Trophoblast cell (in vitro differentiated cells and primary cell): Measurements from ENCODE around the gene TMEM31.
A peak's percentile ranks its signal among the peaks of the same experiment; 100 is the strongest.

Experiments
- DNase-seq, 2 donors: peaks; one replicate each; pipeline ENCODE4 v3.0.0-alpha.2; 2016
- H2AFZ ChIP-seq: 2 replicates; pipeline ENCODE4 v1.6.1; 2013; ENCODE audit warnings: low read length, moderate library complexity, mild to moderate bottlenecking; ENCODE audit not compliant: insufficient read depth, poor library complexity
- H2AK5ac ChIP-seq: 2 replicates; pipeline ENCODE4 v1.6.1; 2013; ENCODE audit warnings: mild to moderate bottlenecking, low read length
- H2BK120ac ChIP-seq: 2 replicates; pipeline ENCODE4 v1.6.1; 2013; ENCODE audit warnings: low read length, mild to moderate bottlenecking, moderate library complexity; ENCODE audit not compliant: insufficient read depth, poor library complexity
- H2BK12ac ChIP-seq: 2 replicates; pipeline ENCODE4 v1.6.1; 2013; ENCODE audit warnings: mild to moderate bottlenecking, low read length, moderate library complexity
- H2BK5ac ChIP-seq: 2 replicates; pipeline ENCODE4 v1.6.1; 2013; ENCODE audit warnings: low read length, low read depth, moderate library complexity, mild to moderate bottlenecking; ENCODE audit not compliant: poor library complexity
- H3K14ac ChIP-seq: 2 replicates; pipeline ENCODE4 v1.6.1; 2013; ENCODE audit warnings: mild to moderate bottlenecking, low read length
- H3K18ac ChIP-seq: 2 replicates; pipeline ENCODE4 v1.6.1; 2013; ENCODE audit warnings: mild to moderate bottlenecking, low read length
- H3K23ac ChIP-seq: 2 replicates; pipeline ENCODE4 v1.6.1; 2013; ENCODE audit warnings: low read length
- H3K27ac ChIP-seq: 2 replicates; pipeline ENCODE4 v1.5.1; 2013; ENCODE audit warnings: low read depth, mild to moderate bottlenecking, inconsistent platforms, low read length, moderate library complexity
- H3K27me3 ChIP-seq: 2 replicates; pipeline ENCODE4 v1.6.1; 2013; ENCODE audit warnings: inconsistent platforms, mild to moderate bottlenecking, low read length, moderate library complexity; ENCODE audit not compliant: insufficient read depth
- H3K36me3 ChIP-seq, 2 experiments: 1 replicate in 1 of 2; 2 replicates in 1 of 2; pipeline ENCODE4 v1.6.1; 2013; ENCODE audit warnings: low read length in 2 of 2, mild to moderate bottlenecking in 2 of 2, moderate library complexity in 1 of 2; ENCODE audit not compliant: insufficient read depth in 2 of 2, control insufficient read depth in 1 of 2
- H3K4ac ChIP-seq: 2 replicates; pipeline ENCODE4 v1.6.1; 2013; ENCODE audit warnings: low read depth, mild to moderate bottlenecking, low read length, moderate library complexity
- H3K4me1 ChIP-seq, 2 experiments: 1 replicate in 1 of 2; 2 replicates in 1 of 2; pipeline ENCODE4 v1.6.1; 2013; ENCODE audit warnings: low read length in 2 of 2, mild to moderate bottlenecking in 2 of 2, moderate library complexity in 1 of 2; ENCODE audit not compliant: insufficient read depth in 2 of 2, control insufficient read depth in 1 of 2
- H3K4me2 ChIP-seq: 2 replicates; pipeline ENCODE4 v1.6.1; 2013; ENCODE audit warnings: inconsistent platforms, mild to moderate bottlenecking, low read length, moderate library complexity
- H3K4me3 ChIP-seq: 2 replicates; pipeline ENCODE4 v1.5.1; 2013; ENCODE audit warnings: mild to moderate bottlenecking, low read depth, low read length, inconsistent platforms
- H3K79me1 ChIP-seq: one replicate; pipeline ENCODE4 v1.6.1; 2013; ENCODE audit warnings: low read length
- H3K79me2 ChIP-seq: 2 replicates; pipeline ENCODE4 v1.6.1; 2013; ENCODE audit warnings: low read length, mild to moderate bottlenecking; ENCODE audit not compliant: control insufficient read depth, insufficient read depth, poor library complexity
- H3K9ac ChIP-seq: 2 replicates; pipeline ENCODE4 v1.6.1; 2013; ENCODE audit warnings: mild to moderate bottlenecking, low read length
- H3K9me3 ChIP-seq: 2 replicates; pipeline ENCODE4 v1.6.1; 2013; ENCODE audit warnings: low read depth, mild to moderate bottlenecking, control low read depth, inconsistent platforms, low read length; ENCODE audit not compliant: insufficient read depth
- H4K12ac ChIP-seq: 2 replicates; pipeline ENCODE4 v1.6.1; 2013; ENCODE audit warnings: low read depth, mild to moderate bottlenecking, low read length, moderate library complexity
- H4K8ac ChIP-seq: 2 replicates; pipeline ENCODE4 v1.6.1; 2013; ENCODE audit warnings: low read depth, mild to moderate bottlenecking, low read length, moderate library complexity
- H4K91ac ChIP-seq: one replicate; pipeline ENCODE4 v1.6.1; 2013; ENCODE audit warnings: low read depth, mild to moderate bottlenecking, low read length, moderate library complexity
- WGBS: extraction: QIAGEN DNeasy Blood & Tissue Kit; methylation state at CpG from one replicate; pipeline ENCODE4 v1.1.7; 2013; ENCODE audit warnings: missing lambda C conversion rate; ENCODE audit not compliant: insufficient read length, insufficient coverage; ENCODE audit errors: extremely low coverage; 5-methylcytosine and 5-hydroxymethylcytosine counted together

The TMEM31 gene

DNA sequence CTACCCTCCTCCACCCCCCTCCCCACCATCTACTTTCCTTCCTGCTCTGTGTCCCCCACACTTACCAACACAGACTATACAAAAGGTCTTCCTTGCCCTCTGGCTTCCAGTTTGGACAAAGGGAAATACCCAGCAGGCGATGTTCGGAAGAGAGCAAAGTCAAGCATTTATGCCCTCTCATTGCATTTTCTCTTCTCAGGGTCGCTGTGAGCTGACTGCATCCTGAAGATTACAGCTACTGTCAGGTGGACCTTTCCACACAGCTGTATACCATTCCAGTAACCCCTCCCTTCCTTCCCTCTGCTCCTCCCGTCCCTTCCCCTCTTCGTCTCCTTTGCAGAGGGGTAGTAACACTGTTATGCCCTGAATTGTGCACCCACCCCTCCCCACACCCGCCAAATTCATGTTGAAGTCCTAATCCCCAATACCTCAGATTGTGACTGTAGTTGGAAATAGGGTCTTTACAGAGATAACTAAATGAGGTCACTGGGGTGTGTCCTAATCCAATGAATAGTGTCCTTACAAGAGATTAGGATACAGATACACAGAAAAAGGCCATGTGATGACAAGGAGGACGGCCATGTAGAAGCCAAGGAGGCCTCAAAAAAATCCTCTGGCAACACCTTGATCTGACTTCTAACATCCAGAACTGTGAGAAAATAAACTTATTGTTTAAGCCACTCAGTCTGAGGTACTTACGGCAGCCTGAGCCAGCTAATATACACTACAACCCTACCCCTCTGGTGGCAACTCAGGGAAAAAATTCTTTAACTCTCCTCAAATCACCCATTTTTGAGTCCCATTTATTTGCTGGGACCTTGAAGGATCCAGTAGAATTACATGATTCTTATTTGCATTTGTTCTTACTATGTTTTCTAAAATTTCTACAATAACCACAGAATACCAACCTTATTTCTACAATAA lies 35.9 kb upstream of the TMEM31 start:
- H3K79me1 ChIP-seq = no peaks in the 10 kb centered on the region
- no peak overlapping the region for H2AK5ac ChIP-seq
- H4K8ac ChIP-seq = no peak overlapping the region
- H4K12ac ChIP-seq = no peak overlapping the region
- no peak overlapping the region for H2AFZ ChIP-seq
- no peak overlapping the region for H2BK12ac ChIP-seq
- no peak overlapping the region for H3K4me2 ChIP-seq
- no CpG with 5 or more reads among the region's 8 CpGs for WGBS
- no peaks in the 10 kb centered on the region for H3K4me1 ChIP-seq
- H3K18ac ChIP-seq = no peak overlapping the region
- peak; percentile 15 to 42 for DNase-seq
- no peaks in the 10 kb centered on the region for H3K79me2 ChIP-seq
- no peak overlapping the region for H3K23ac ChIP-seq
- no peak overlapping the region for H3K14ac ChIP-seq
- no peak overlapping the region for H3K27ac ChIP-seq
- no peak overlapping the region for H2BK120ac ChIP-seq
- H3K27me3 ChIP-seq = no peaks in the 10 kb centered on the region
- H3K9me3 ChIP-seq = no peaks in the 10 kb centered on the region
- H2BK5ac ChIP-seq = no peak overlapping the region
- H3K4ac ChIP-seq = no peak overlapping the region
- no peak overlapping the region for H4K91ac ChIP-seq
- H3K36me3 ChIP-seq = peaks cover 3 to 14% of the 10 kb centered on the region in 2 experiments
- H3K4me3 ChIP-seq = no peak overlapping the region
- no peak overlapping the region for H3K9ac ChIP-seq

DNA sequence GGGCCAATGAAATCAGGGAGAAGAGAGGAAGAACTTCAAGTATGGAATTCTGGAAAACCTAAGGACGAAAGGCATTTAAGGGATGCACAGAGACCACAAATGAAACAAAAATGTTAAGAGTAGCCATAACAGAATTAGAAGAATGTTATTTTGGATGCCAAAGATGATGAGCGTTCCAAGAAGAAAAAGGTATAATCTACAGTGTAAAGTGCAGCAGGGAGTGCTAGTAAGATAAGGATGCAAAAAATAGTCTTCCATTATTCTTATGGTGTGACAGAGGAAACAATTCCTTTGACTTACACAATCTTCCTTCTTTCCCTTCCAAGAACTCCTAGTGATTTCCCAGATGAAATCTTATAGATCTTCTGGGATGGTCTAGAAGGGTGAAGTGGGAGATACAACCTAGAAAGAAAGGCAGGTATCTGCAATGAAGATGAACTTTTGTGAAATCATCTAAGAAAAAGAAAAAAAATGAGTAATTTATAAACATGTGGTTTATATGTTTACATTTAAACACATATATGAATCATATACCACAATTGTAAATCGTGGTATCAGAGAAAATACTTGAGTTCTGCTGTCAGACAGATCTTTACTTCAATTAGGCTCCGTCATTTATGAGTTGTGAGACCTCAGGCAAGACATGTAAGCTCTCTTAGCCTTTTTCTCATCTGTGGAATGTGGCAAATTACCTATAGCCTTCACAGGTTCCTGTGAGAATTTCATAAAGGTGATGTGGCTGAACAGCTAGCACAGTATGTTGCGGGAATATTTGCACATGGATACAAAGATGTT lies 32.3 kb upstream of the TMEM31 start:
- Histone ChIP-seq H2BK120ac (no peak overlapping the region), H3K4me3 (no peak overlapping the region), H3K14ac (no peak overlapping the region), H3K27me3 (no peaks in the 10 kb centered on the region), H3K9me3 (no peaks in the 10 kb centered on the region), H2AK5ac (no peak overlapping the region), H4K91ac (no peak overlapping the region), H2AFZ (no peak overlapping the region), H3K79me1 (no peaks in the 10 kb centered on the region), H3K4ac (no peak overlapping the region), H3K9ac (no peak overlapping the region), H3K36me3 (peaks cover 5 to 21% of the 10 kb centered on the region in 2 experiments), H3K4me2 (no peak overlapping the region), H4K12ac (no peak overlapping the region), H2BK12ac (no peak overlapping the region), H3K18ac (no peak overlapping the region), H3K79me2 (no peaks in the 10 kb centered on the region), H2BK5ac (no peak overlapping the region), H3K4me1 (no peaks in the 10 kb centered on the region), H4K8ac (no peak overlapping the region), H3K23ac (no peak overlapping the region), H3K27ac (no peak overlapping the region)
- WGBS = no CpG with 5 or more reads among the region's 5 CpGs
- DNase-seq = peak; percentile 30 to 89

- Histone ChIP-seq H3K23ac (no peak overlapping the region), H2BK120ac (no peak overlapping the region), H3K4me1 (no peaks in the 10 kb centered on the region), H4K12ac (no peak overlapping the region), H3K4me3 (no peak overlapping the region), H3K9ac (no peak overlapping the region), H3K27ac (no peak overlapping the region), H2BK5ac (no peak overlapping the region), H3K36me3 (peaks cover 7 to 21% of the 10 kb centered on the region in 2 experiments), H3K4ac (no peak overlapping the region), H3K79me1 (peaks cover 2% of the 10 kb centered on the region), H4K8ac (no peak overlapping the region), H3K27me3 (no peaks in the 10 kb centered on the region), H4K91ac (no peak overlapping the region), H3K79me2 (no peaks in the 10 kb centered on the region), H2BK12ac (no peak overlapping the region), H3K18ac (no peak overlapping the region), H3K14ac (no peak overlapping the region), H3K9me3 (no peaks in the 10 kb centered on the region), H3K4me2 (no peak overlapping the region), H2AK5ac (no peak overlapping the region), H2AFZ (no peak overlapping the region)
- no peak for DNase-seq
- no CpG with 5 or more reads among the region's 2 CpGs for WGBS
Measured at GRCh38 chrX:103681443-103681842, 29.3 kb upstream of the TMEM31 start.

- Histone ChIP-seq H3K27ac (no peak overlapping the region), H3K27me3 (no peaks in the 10 kb centered on the region), H3K4me1 (no peaks in the 10 kb centered on the region), H2BK5ac (no peak overlapping the region), H2BK120ac (no peak overlapping the region), H3K36me3 (peaks cover 2 to 9% of the 10 kb centered on the region in 2 experiments), H3K79me1 (peaks cover 9% of the 10 kb centered on the region), H4K8ac (no peak overlapping the region), H3K9ac (no peak overlapping the region), H3K23ac (no peak overlapping the region), H2BK12ac (no peak overlapping the region), H2AFZ (no peak overlapping the region), H3K79me2 (peaks cover 5% of the 10 kb centered on the region), H3K18ac (no peak overlapping the region), H3K4me2 (no peak overlapping the region), H2AK5ac (no peak overlapping the region), H4K12ac (no peak overlapping the region), H4K91ac (no peak overlapping the region), H3K4me3 (no peak overlapping the region), H3K4ac (no peak overlapping the region), H3K14ac (no peak overlapping the region), H3K9me3 (no peaks in the 10 kb centered on the region)
- no peak for DNase-seq
- WGBS = no CpG with 5 or more reads among the region's 5 CpGs
Measured at GRCh38 chrX:103685396-103685795, 25.3 kb upstream of the TMEM31 start.
